Measurements from ENCODE around the gene SGMS1. TPM values are rescaled to one million over a fixed set of nuclear protein-coding genes. Genes with fewer than 3 reads are reported as not detected.

The SGMS1 gene
- total and polyA plus RNA-seq, 11 donors = 6.9 to 40.6 (median 19.6) TPM

- TF ChIP-seq POLR2A (IDR thresholded peaks at IDR 0.05) = no peak
- TF ChIP-seq CTCF (IDR thresholded peaks at IDR 0.05) = no peak
- 33 to 92% (median 70%) methylated on average over 1 of the region's 1 CpG for WGBS, 4 donors
- peak overlapping the region in 1 of 12 donors; percentile 10 for H3K27ac ChIP-seq
- H3K4me3 ChIP-seq = no peak overlapping the region
- peak in 1 of 5 donors; percentile 23 for DNase-seq
- intact Hi-C loops (cut with DNase I) = no loop called here
- peaks cover 0 to 42% (median 10%) of the 10 kb centered on the region in 12 donors for H3K4me1 ChIP-seq
- ATAC-seq = peak in 2 of 4 donors; percentile 27 to 47
- H3K9me3 ChIP-seq = no peaks in the 10 kb centered on the region
- peaks cover 0 to 14% (median 6%) of the 10 kb centered on the region in 9 donors for H3K36me3 ChIP-seq
- no peaks in the 10 kb centered on the region for H3K27me3 ChIP-seq
Observed at GRCh38 chr10:50464004-50464409, 159.7 kb downstream of the SGMS1 start.

GRCh38 chr10:50461834-50462233 is 161.9 kb downstream of the SGMS1 start:
- peaks cover 0 to 44% (median 2%) of the 10 kb centered on the region in 12 donors for H3K4me1 ChIP-seq
- no peaks in the 10 kb centered on the region for H3K27me3 ChIP-seq
- peaks cover 0 to 15% (median 6%) of the 10 kb centered on the region in 9 donors for H3K36me3 ChIP-seq
- intact Hi-C loops (cut with DNase I) = no loop called here
- no peak overlapping the region for H3K27ac ChIP-seq
- TF ChIP-seq POLR2A (IDR thresholded peaks at IDR 0.05) = no peak
- no peak for TF ChIP-seq CTCF (IDR thresholded peaks at IDR 0.05)
- H3K9me3 ChIP-seq = no peaks in the 10 kb centered on the region
- 94 to 97% (median 96%) methylated on average over 3 of the region's 3 CpGs for WGBS, 4 donors
- DNase-seq (no peak), ATAC-seq (no peak)
- H3K4me3 ChIP-seq = no peak overlapping the region

- Histone ChIP-seq H3K27ac (no peak overlapping the region), H3K9me3 (no peaks in the 10 kb centered on the region), H3K4me1 (peaks cover 0 to 48% (median 2%) of the 10 kb centered on the region in 12 donors), H3K36me3 (peaks cover 0 to 15% (median 6%) of the 10 kb centered on the region in 9 donors), H3K27me3 (no peaks in the 10 kb centered on the region), H3K4me3 (no peak overlapping the region)
- intact Hi-C loops (cut with DNase I) = no loop called here
- DNase-seq (no peak), ATAC-seq (no peak)
- 94 to 97% (median 95%) methylated on average over 1 of the region's 1 CpG for WGBS, 4 donors
- TF ChIP-seq POLR2A (IDR thresholded peaks at IDR 0.05) = no peak
- TF ChIP-seq CTCF (IDR thresholded peaks at IDR 0.05) = no peak
Observed at GRCh38 chr10:50461123-50461522, 162.6 kb downstream of the SGMS1 start.

GRCh38 chr10:50456719-50457118 is 167.0 kb downstream of the SGMS1 start:
- no peaks in the 10 kb centered on the region for H3K27me3 ChIP-seq
- WGBS, 4 donors = 93 to 96% (median 94%) methylated on average over 2 of the region's 2 CpGs
- intact Hi-C loops (cut with DNase I) = no loop called here
- H3K4me1 ChIP-seq = peaks cover 0 to 28% (median 0%) of the 10 kb centered on the region in 12 donors
- TF ChIP-seq POLR2A (IDR thresholded peaks at IDR 0.05) (no peak), CTCF (IDR thresholded peaks at IDR 0.05) (no peak)
- H3K27ac ChIP-seq = no peak overlapping the region
- DNase-seq (no peak), ATAC-seq (no peak)
- H3K9me3 ChIP-seq = no peaks in the 10 kb centered on the region
- H3K36me3 ChIP-seq = peaks cover 0 to 15% (median 6%) of the 10 kb centered on the region in 9 donors
- H3K4me3 ChIP-seq = no peak overlapping the region

All from heart left ventricle (tissue), 16 donors.